HepG2 (cell line): ENCODE results near the gene RNU11. TPM values are rescaled to one million over a fixed set of nuclear protein-coding genes. Genes with fewer than 3 reads are reported as not detected.
A peak's percentile ranks its signal among the peaks of the same experiment; 100 is the strongest.

Experiments used
- ARID3A ChIP-seq: IDR thresholded peaks from 2 replicates; pipeline ENCODE4 v1.6.1; 2012; ENCODE audit warnings: low read depth, low read length, improper control_type of control experiment
- ATF4 ChIP-seq, 2 experiments: fragments of 450-650 bp in 1 of 2; sonication (generic) in 1 of 2; formaldehyde crosslinking; IDR thresholded peaks; 2 replicates each; pipeline versions ENCODE4 v1.5.0 to v1.8.0; 2020 to 2022; ENCODE audit warnings: mild to moderate bottlenecking in 1 of 2, missing genetic modification reagents in 1 of 2
- FOXO4 ChIP-seq: sonication (generic); formaldehyde crosslinking; conservative IDR thresholded peaks from 2 replicates; pipeline ENCODE4 v1.8.1; 2023; ENCODE audit warnings: missing genetic modification reagents
- GLI4 ChIP-seq: sonication (generic); formaldehyde crosslinking; IDR thresholded peaks from 2 replicates; pipeline ENCODE4 v1.5.1; 2020; ENCODE audit warnings: missing genetic modification reagents, mild to moderate bottlenecking, moderate library complexity, borderline replicate concordance
- IKZF1 ChIP-seq: fragments of 450-650 bp; IDR thresholded peaks from 2 replicates; pipeline ENCODE4 v1.7.1; 2016
- NBN ChIP-seq: fragments of 450-650 bp; conservative IDR thresholded peaks from 2 replicates; pipeline ENCODE4 v1.6.1; 2017
- NR2F2 ChIP-seq: IDR thresholded peaks from 2 replicates; pipeline ENCODE4 v1.6.1; 2012; ENCODE audit warnings: low read depth, inconsistent platforms, borderline replicate concordance
- NR3C1 ChIP-seq: sonication (generic); formaldehyde crosslinking; IDR thresholded peaks from 2 replicates; pipeline ENCODE4 v1.4.0; 2020; ENCODE audit warnings: missing genetic modification reagents
- SMARCE1 ChIP-seq: fragments of 450-650 bp; IDR thresholded peaks from 2 replicates; pipeline ENCODE4 v1.6.1; 2017; ENCODE audit warnings: borderline replicate concordance
- ZNF142 ChIP-seq: sonication (generic); formaldehyde crosslinking; IDR thresholded peaks from 2 replicates; pipeline ENCODE4 v1.4.0; 2020; ENCODE audit warnings: missing genetic modification reagents
- ZNF207 ChIP-seq: fragments of 450-650 bp; IDR thresholded peaks from 2 replicates; pipeline ENCODE4 v1.6.1; 2016; ENCODE audit warnings: antibody characterized with exemption, borderline replicate concordance
- ZNF333 ChIP-seq: sonication (generic); formaldehyde crosslinking; IDR thresholded peaks from 2 replicates; pipeline ENCODE4 v1.4.0; 2020; ENCODE audit warnings: mild to moderate bottlenecking, missing genetic modification reagents, borderline replicate concordance
- ZNF367 ChIP-seq: sonication (generic); formaldehyde crosslinking; IDR thresholded peaks from 2 replicates; pipeline ENCODE4 v1.4.0; 2020; ENCODE audit warnings: missing genetic modification reagents, borderline replicate concordance
- ZNF766 ChIP-seq: sonication (generic); formaldehyde crosslinking; IDR thresholded peaks from 2 replicates; pipeline ENCODE4 v1.5.0; 2020; ENCODE audit warnings: missing genetic modification reagents, borderline replicate concordance
- polyA plus RNA-seq, 8 experiments: library from polyadenylated mRNA; depleted of rRNA in 3 of 8; stranded (reverse) in 7 of 8; unstranded in 1 of 8; fragments of >200 nt; fragmentation: Illumina TruSeq in 4 of 8; extraction: Trizol in 4 of 8; gene quantifications; 2 replicates each; pipeline versions ENCODE4 v1.2.1 to v1.2.3, GENCODE V29; 2011 to 2016; ENCODE audit warnings: low read depth in 4 of 8, missing spikeins in 1 of 8, mixed read lengths in 1 of 8; ENCODE audit not compliant: insufficient read depth in 1 of 8
- total RNA-seq, 5 experiments: library from RNA; depleted of rRNA; stranded (reverse); fragments of >200 nt; fragmentation: Illumina TruSeq; extraction: Trizol; gene quantifications; 2 replicates each; pipeline ENCODE4 v1.2.3, GENCODE V29; 2016; ENCODE audit warnings: low read depth in 1 of 5

Gene RNU11
- total and polyA plus RNA-seq, 2 of the 13 experiments (the other 11 are each of a cell fraction or from before 2014, with no cell fraction given), result not detected

GRCh38 chr1:28648474-28649198 is at the start of gene RNU11 (continued):
- TF ChIP-seq NR2F2 (peak; percentile 89), ARID3A (peak; percentile 81), ZNF207 (no peak), FOXO4 (CRISPR knock-in tag) (no peak), ATF4 (CRISPR knock-in tag; IDR thresholded peaks at IDR 0.05) (peak; percentile 75), ZNF142 (CRISPR knock-in tag) (no peak), ZNF333 (CRISPR knock-in tag) (peak; percentile 89; the same call in 1 of the 2 replicates), SMARCE1 (no peak), GLI4 (CRISPR knock-in tag) (no peak), NBN (0 out of 2 replicates have a peak, but pooled peaks have one; percentile 73), IKZF1 (no peak), ZNF367 (CRISPR knock-in tag) (peak; percentile 54; the same call in 1 of the 2 replicates), ZNF766 (CRISPR knock-in tag) (no peak), NR3C1 (CRISPR knock-in tag) (no peak)
